ENCODE results near the gene AKAP6. TPM values are rescaled to one million over a fixed set of nuclear protein-coding genes. Genes with fewer than 3 reads are reported as not detected.

The AKAP6 gene
- total and polyA plus RNA-seq, 10 of the 15 experiments (the other 5 are each of a cell fraction or from before 2014, with no cell fraction given): 0.35 to 5.9 (median 2.2) TPM

DNA sequence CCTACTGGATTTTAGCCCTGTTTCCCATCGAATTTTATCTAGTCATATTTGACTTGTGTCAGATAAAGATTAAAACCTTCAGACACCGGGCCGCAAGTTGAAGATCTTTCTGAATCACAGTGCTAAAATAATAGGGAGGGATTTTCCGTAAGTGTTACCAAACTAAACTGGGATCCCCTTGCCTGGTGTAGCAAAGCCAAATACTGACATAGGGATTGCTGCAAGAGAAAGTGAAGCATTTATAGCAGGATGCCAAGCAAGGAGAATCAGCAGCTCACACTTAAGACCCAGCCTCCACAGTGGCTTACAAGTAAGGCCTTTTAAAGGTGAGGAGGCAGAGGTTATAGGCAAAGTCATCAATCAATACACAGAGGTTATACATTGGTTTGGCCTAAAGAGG lies 147.4 kb downstream of the AKAP6 start (continued):
- TF ChIP-seq, protein P1, sequence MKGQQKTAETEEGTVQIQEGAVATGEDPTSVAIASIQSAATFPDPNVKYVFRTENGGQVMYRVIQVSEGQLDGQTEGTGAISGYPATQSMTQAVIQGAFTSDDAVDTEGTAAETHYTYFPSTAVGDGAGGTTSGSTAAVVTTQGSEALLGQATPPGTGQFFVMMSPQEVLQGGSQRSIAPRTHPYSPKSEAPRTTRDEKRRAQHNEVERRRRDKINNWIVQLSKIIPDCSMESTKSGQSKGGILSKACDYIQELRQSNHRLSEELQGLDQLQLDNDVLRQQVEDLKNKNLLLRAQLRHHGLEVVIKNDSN (IDR thresholded peaks at IDR 0.05; ENCODE audit: borderline replicate concordance, extremely low read length, insufficient read depth, low read depth, low read length): no peak
- TF ChIP-seq EED (IDR thresholded peaks at IDR 0.05; ENCODE audit: low read depth) (no peak), MXI1 (IDR thresholded peaks at IDR 0.05; ENCODE audit: low read depth, low read length) (no peak), BRCA1 (IDR thresholded peaks at IDR 0.05; ENCODE audit: low read depth, low read length) (no peak), SRF (IDR thresholded peaks at IDR 0.05; ENCODE audit: low read depth in 2 of 2, low read length in 2 of 2) (no peak), SREBF1 (IDR thresholded peaks at IDR 0.05; ENCODE audit: low read length) (no peak), STAT1 (conservative IDR thresholded peaks at IDR 0.05) (no peak), SUZ12 (IDR thresholded peaks at IDR 0.05; ENCODE audit: unreplicated experiment) (no peak), SMAD5 (IDR thresholded peaks at IDR 0.05; ENCODE audit: low read depth) (no peak)
- TF ChIP-seq, protein P2, sequence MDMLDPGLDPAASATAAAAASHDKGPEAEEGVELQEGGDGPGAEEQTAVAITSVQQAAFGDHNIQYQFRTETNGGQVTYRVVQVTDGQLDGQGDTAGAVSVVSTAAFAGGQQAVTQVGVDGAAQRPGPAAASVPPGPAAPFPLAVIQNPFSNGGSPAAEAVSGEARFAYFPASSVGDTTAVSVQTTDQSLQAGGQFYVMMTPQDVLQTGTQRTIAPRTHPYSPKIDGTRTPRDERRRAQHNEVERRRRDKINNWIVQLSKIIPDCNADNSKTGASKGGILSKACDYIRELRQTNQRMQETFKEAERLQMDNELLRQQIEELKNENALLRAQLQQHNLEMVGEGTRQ (IDR thresholded peaks at IDR 0.05; ENCODE audit: borderline replicate concordance, low read depth, low read length): no peak

DNA sequence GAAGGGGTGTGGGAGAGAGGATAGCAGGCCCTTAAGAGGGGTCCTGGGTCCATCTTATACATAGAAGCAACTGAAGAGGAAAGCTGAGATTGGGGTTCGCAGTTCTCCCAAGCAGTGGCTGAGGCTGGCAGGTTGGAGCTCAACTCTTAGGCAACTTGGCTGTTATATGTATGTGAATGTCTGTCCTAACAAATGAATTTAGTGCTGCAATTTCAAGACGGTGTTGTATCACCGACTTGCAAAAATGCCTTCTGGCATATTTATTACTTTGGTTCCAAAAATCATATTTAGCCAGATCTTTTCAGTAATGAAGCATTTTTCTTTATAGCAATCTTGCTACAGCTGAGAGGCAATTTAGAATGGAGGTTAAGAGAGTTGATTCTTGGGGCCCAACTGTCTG lies 148.3 kb downstream of the AKAP6 start:
- Histone ChIP-seq H2AFZ (ENCODE audit: control insufficient read depth, low read depth, low read length) (no peak overlapping the region), H3K9ac (ENCODE audit: control insufficient read depth, insufficient read depth, low read length) (no peak overlapping the region), H3K4me3 (no peak overlapping the region), H3K27ac (ENCODE audit: control insufficient read depth, insufficient read depth) (no peak overlapping the region), H3K9me3 (replicated peaks; ENCODE audit: control insufficient read depth, insufficient read depth, low read length) (no peaks in the 10 kb centered on the region), H4K20me1 (ENCODE audit: control insufficient read depth, insufficient read depth) (no peaks in the 10 kb centered on the region), H3K79me2 (ENCODE audit: control insufficient read depth, insufficient read depth, low read length) (no peaks in the 10 kb centered on the region), H3K36me3 (ENCODE audit: control insufficient read depth in 2 of 2, insufficient read depth in 2 of 2, low read length in 1 of 2) (no peaks in the 10 kb centered on the region), H3K4me1 (ENCODE audit: control insufficient read depth, insufficient read depth, low read length) (no peaks in the 10 kb centered on the region), H3K4me2 (ENCODE audit: control insufficient read depth, insufficient read depth) (no peak overlapping the region), H3K27me3 (replicated peaks in 1 of 2; ENCODE audit: control insufficient read depth in 2 of 2, insufficient read depth in 2 of 2, low read length in 1 of 2) (no peaks in the 10 kb centered on the region)
- DNase-seq (ENCODE audit: low read depth, low spot score) (no peak), ATAC-seq (no peak), FAIRE-seq (no peak)
- in situ Hi-C loops (cut with MboI): loop anchor here (10.0 kb wide), 1 partner anchor 413 kb away; no protein-coding TSS in a partner anchor
- ChIA-PET CTCF (interaction anchor here (1.4 kb wide), 1 partner anchor 223 kb away, joined by 3 read pairs; no protein-coding TSS in a partner anchor), SMC1A (ENCODE audit: uncharacterized antibody, unreplicated experiment) (interaction anchor here (1.6 kb wide), 1 partner anchor 131 kb away, joined by 3 read pairs; no protein-coding TSS in a partner anchor), POLR2A (no interaction called here), RAD21 (ENCODE audit: unreplicated experiment) (no interaction called here)
- BruUV-seq (replicated peaks): no TSS peak
- intact Hi-C loops (cut with micrococcal nuclease; ENCODE audit: unreplicated experiment): loop anchor here (10.0 kb wide), 1 partner anchor 403 kb away; the partner anchor contains the start of gene ARHGAP5
- 40% methylated on average over 3 of the region's 3 CpGs for WGBS (ENCODE audit: insufficient coverage, insufficient replicate concordance, low lambda C conversion rate, missing lambda C conversion rate)
- TF ChIP-seq HDGF (IDR thresholded peaks at IDR 0.05) (no peak), EP300 (IDR thresholded peaks at IDR 0.05; ENCODE audit: borderline replicate concordance in 1 of 2, control insufficient read depth in 1 of 2, low read depth in 2 of 2, low read length in 2 of 2) (no peak), FOXK2 (IDR thresholded peaks at IDR 0.05) (no peak), CEBPB (IDR thresholded peaks at IDR 0.05; ENCODE audit: borderline replicate concordance in 1 of 2, low read depth in 2 of 2, low read length in 2 of 2) (no peak)
- TF ChIP-seq, protein P3, sequence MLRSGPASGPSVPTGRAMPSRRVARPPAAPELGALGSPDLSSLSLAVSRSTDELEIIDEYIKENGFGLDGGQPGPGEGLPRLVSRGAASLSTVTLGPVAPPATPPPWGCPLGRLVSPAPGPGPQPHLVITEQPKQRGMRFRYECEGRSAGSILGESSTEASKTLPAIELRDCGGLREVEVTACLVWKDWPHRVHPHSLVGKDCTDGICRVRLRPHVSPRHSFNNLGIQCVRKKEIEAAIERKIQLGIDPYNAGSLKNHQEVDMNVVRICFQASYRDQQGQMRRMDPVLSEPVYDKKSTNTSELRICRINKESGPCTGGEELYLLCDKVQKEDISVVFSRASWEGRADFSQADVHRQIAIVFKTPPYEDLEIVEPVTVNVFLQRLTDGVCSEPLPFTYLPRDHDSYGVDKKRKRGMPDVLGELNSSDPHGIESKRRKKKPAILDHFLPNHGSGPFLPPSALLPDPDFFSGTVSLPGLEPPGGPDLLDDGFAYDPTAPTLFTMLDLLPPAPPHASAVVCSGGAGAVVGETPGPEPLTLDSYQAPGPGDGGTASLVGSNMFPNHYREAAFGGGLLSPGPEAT (IDR thresholded peaks at IDR 0.05; ENCODE audit: low read depth): no peak
- TF ChIP-seq, protein P4, sequence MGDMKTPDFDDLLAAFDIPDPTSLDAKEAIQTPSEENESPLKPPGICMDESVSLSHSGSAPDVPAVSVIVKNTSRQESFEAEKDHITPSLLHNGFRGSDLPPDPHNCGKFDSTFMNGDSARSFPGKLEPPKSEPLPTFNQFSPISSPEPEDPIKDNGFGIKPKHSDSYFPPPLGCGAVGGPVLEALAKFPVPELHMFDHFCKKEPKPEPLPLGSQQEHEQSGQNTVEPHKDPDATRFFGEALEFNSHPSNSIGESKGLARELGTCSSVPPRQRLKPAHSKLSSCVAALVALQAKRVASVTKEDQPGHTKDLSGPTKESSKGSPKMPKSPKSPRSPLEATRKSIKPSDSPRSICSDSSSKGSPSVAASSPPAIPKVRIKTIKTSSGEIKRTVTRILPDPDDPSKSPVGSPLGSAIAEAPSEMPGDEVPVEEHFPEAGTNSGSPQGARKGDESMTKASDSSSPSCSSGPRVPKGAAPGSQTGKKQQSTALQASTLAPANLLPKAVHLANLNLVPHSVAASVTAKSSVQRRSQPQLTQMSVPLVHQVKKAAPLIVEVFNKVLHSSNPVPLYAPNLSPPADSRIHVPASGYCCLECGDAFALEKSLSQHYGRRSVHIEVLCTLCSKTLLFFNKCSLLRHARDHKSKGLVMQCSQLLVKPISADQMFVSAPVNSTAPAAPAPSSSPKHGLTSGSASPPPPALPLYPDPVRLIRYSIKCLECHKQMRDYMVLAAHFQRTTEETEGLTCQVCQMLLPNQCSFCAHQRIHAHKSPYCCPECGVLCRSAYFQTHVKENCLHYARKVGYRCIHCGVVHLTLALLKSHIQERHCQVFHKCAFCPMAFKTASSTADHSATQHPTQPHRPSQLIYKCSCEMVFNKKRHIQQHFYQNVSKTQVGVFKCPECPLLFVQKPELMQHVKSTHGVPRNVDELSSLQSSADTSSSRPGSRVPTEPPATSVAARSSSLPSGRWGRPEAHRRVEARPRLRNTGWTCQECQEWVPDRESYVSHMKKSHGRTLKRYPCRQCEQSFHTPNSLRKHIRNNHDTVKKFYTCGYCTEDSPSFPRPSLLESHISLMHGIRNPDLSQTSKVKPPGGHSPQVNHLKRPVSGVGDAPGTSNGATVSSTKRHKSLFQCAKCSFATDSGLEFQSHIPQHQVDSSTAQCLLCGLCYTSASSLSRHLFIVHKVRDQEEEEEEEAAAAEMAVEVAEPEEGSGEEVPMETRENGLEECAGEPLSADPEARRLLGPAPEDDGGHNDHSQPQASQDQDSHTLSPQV (IDR thresholded peaks at IDR 0.05): no peak
